ENCODE results near the gene PRKCA. TPM values are rescaled to one million over a fixed set of nuclear protein-coding genes. Genes with fewer than 3 reads are reported as not detected.
"Not testable (repeated sequence)": the region's sequence is repeated elsewhere in the genome, so short reads cannot be mapped to it uniquely, and the experiment has no call there.

Gene PRKCA
- total RNA-seq, 1 experiment from 2014 or later: 4.4 TPM

GRCh38 chr17:66322764-66323163 lies 20.4 kb downstream of the PRKCA start:
- H3K9me2 ChIP-seq (replicated peaks; ENCODE audit: insufficient read depth, low read length): no peaks in the 10 kb centered on the region
- no peak overlapping the region for H3K27ac ChIP-seq (ENCODE audit: low read length)
- H3K36me3 ChIP-seq (ENCODE audit: insufficient read depth, low read length): no peaks in the 10 kb centered on the region
- H3K9ac ChIP-seq (ENCODE audit: low read length): no peak overlapping the region
- H2AFZ ChIP-seq (ENCODE audit: low read length): no peak overlapping the region
- peaks cover 13% of the 10 kb centered on the region for H3K9me3 ChIP-seq (ENCODE audit: low read length)
- no peaks in the 10 kb centered on the region for H3K27me3 ChIP-seq (ENCODE audit: low read length)
- H4K20me1 ChIP-seq (ENCODE audit: insufficient read depth, low read depth, low read length): no peaks in the 10 kb centered on the region; the same call in 1 of the 2 replicates
- H3K4me3 ChIP-seq (ENCODE audit: low read length): no peak overlapping the region
- no peak for DNase-seq
- H3K4me1 ChIP-seq (ENCODE audit: low read length): no peaks in the 10 kb centered on the region
- no peak overlapping the region for H3K4me2 ChIP-seq (ENCODE audit: low read depth, low read length, poor library complexity, severe bottlenecking)
- no peaks in the 10 kb centered on the region for H3K79me2 ChIP-seq (ENCODE audit: low read length)

- H3K9me2 ChIP-seq (replicated peaks; ENCODE audit: insufficient read depth, low read length); DNase-seq; H3K4me1 ChIP-seq (ENCODE audit: low read length); H3K9ac ChIP-seq (ENCODE audit: low read length); H3K36me3 ChIP-seq (ENCODE audit: insufficient read depth, low read length); H3K27ac ChIP-seq (ENCODE audit: low read length); H3K4me2 ChIP-seq (ENCODE audit: low read depth, low read length, poor library complexity, severe bottlenecking); H3K27me3 ChIP-seq (ENCODE audit: low read length); H4K20me1 ChIP-seq (ENCODE audit: insufficient read depth, low read depth, low read length); H3K79me2 ChIP-seq (ENCODE audit: low read length); H3K4me3 ChIP-seq (ENCODE audit: low read length); H2AFZ ChIP-seq (ENCODE audit: low read length): not testable (repeated sequence)
- peaks cover 13% of the 10 kb centered on the region for H3K9me3 ChIP-seq (ENCODE audit: low read length)
Observed at GRCh38 chr17:66324381-66325004, 22.1 kb downstream of the PRKCA start.

- Histone ChIP-seq H2AFZ (ENCODE audit: low read length) (no peak overlapping the region), H3K9me2 (replicated peaks; ENCODE audit: insufficient read depth, low read length) (no peaks in the 10 kb centered on the region), H3K36me3 (ENCODE audit: insufficient read depth, low read length) (no peaks in the 10 kb centered on the region), H3K9ac (ENCODE audit: low read length) (no peak overlapping the region), H3K4me3 (ENCODE audit: low read length) (no peak overlapping the region), H3K4me1 (ENCODE audit: low read length) (no peaks in the 10 kb centered on the region), H3K9me3 (ENCODE audit: low read length) (peaks cover 5% of the 10 kb centered on the region; the same call in 1 of the 2 replicates), H3K4me2 (ENCODE audit: low read depth, low read length, poor library complexity, severe bottlenecking) (no peak overlapping the region), H3K27ac (ENCODE audit: low read length) (no peak overlapping the region), H4K20me1 (ENCODE audit: insufficient read depth, low read depth, low read length) (no peaks in the 10 kb centered on the region; the same call in 1 of the 2 replicates), H3K79me2 (ENCODE audit: low read length) (no peaks in the 10 kb centered on the region), H3K27me3 (ENCODE audit: low read length) (no peaks in the 10 kb centered on the region)
- DNase-seq: no peak
Observed at GRCh38 chr17:66326476-66327047, 24.1 kb downstream of the PRKCA start.

- H3K4me3 ChIP-seq (ENCODE audit: low read length): no peak overlapping the region
- H3K9me3 ChIP-seq (ENCODE audit: low read length): no peaks in the 10 kb centered on the region
- no peaks in the 10 kb centered on the region for H3K27me3 ChIP-seq (ENCODE audit: low read length)
Observed at GRCh38 chr17:66330646-66331037, 28.2 kb downstream of the PRKCA start.

GRCh38 chr17:66331038-66331816 lies 28.8 kb downstream of the PRKCA start:
- H3K4me3 ChIP-seq (ENCODE audit: low read length): no peak overlapping the region
- H3K9me3 ChIP-seq (ENCODE audit: low read length): no peaks in the 10 kb centered on the region
- no peak overlapping the region for H2AFZ ChIP-seq (ENCODE audit: low read length)
- H3K79me2 ChIP-seq (ENCODE audit: low read length): no peaks in the 10 kb centered on the region
- H3K4me1 ChIP-seq (ENCODE audit: low read length): peaks cover 4% of the 10 kb centered on the region; the same call in 1 of the 2 replicates
- no peak for DNase-seq
- no peaks in the 10 kb centered on the region for H3K9me2 ChIP-seq (replicated peaks; ENCODE audit: insufficient read depth, low read length)
- H4K20me1 ChIP-seq (ENCODE audit: insufficient read depth, low read depth, low read length): no peaks in the 10 kb centered on the region; the same call in 1 of the 2 replicates
- H3K4me2 ChIP-seq (ENCODE audit: low read depth, low read length, poor library complexity, severe bottlenecking): no peak overlapping the region
- no peak overlapping the region for H3K9ac ChIP-seq (ENCODE audit: low read length)
- H3K27ac ChIP-seq (ENCODE audit: low read length): no peak overlapping the region
- no peaks in the 10 kb centered on the region for H3K27me3 ChIP-seq (ENCODE audit: low read length)
- H3K36me3 ChIP-seq (ENCODE audit: insufficient read depth, low read length): no peaks in the 10 kb centered on the region

More at GRCh38 chr17:66330646-66331037, 28.2 kb downstream of the PRKCA start:
- Histone ChIP-seq H3K36me3 (ENCODE audit: insufficient read depth, low read length) (no peaks in the 10 kb centered on the region), H3K79me2 (ENCODE audit: low read length) (no peaks in the 10 kb centered on the region), H3K9me2 (replicated peaks; ENCODE audit: insufficient read depth, low read length) (no peaks in the 10 kb centered on the region), H3K9ac (ENCODE audit: low read length) (no peak overlapping the region), H3K4me1 (ENCODE audit: low read length) (peaks cover 4% of the 10 kb centered on the region; the same call in 1 of the 2 replicates), H2AFZ (ENCODE audit: low read length) (no peak overlapping the region), H3K4me2 (ENCODE audit: low read depth, low read length, poor library complexity, severe bottlenecking) (no peak overlapping the region), H4K20me1 (ENCODE audit: insufficient read depth, low read depth, low read length) (no peaks in the 10 kb centered on the region; the same call in 1 of the 2 replicates), H3K27ac (ENCODE audit: low read length) (no peak overlapping the region)
- DNase-seq: no peak

GRCh38 chr17:66335797-66336196 lies 33.4 kb downstream of the PRKCA start:
- Histone ChIP-seq H3K79me2 (ENCODE audit: low read length) (no peaks in the 10 kb centered on the region), H3K4me2 (ENCODE audit: low read depth, low read length, poor library complexity, severe bottlenecking) (no peak overlapping the region), H3K27me3 (ENCODE audit: low read length) (no peaks in the 10 kb centered on the region), H3K4me1 (ENCODE audit: low read length) (peaks cover 4% of the 10 kb centered on the region; the same call in 1 of the 2 replicates), H3K9me2 (replicated peaks; ENCODE audit: insufficient read depth, low read length) (no peaks in the 10 kb centered on the region), H3K9ac (ENCODE audit: low read length) (no peak overlapping the region), H3K9me3 (ENCODE audit: low read length) (no peaks in the 10 kb centered on the region), H3K4me3 (ENCODE audit: low read length) (no peak overlapping the region), H2AFZ (ENCODE audit: low read length) (no peak overlapping the region), H3K36me3 (ENCODE audit: insufficient read depth, low read length) (no peaks in the 10 kb centered on the region), H3K27ac (ENCODE audit: low read length) (no peak overlapping the region), H4K20me1 (ENCODE audit: insufficient read depth, low read depth, low read length) (no peaks in the 10 kb centered on the region)
- no peak for DNase-seq

- H3K27me3 ChIP-seq (ENCODE audit: low read length): no peaks in the 10 kb centered on the region
- H3K9me3 ChIP-seq (ENCODE audit: low read length): no peaks in the 10 kb centered on the region
- peaks cover 4% of the 10 kb centered on the region; the same call in 1 of the 2 replicates for H3K4me1 ChIP-seq (ENCODE audit: low read length)
- H3K9ac ChIP-seq (ENCODE audit: low read length): no peak overlapping the region
- H3K27ac ChIP-seq (ENCODE audit: low read length): no peak overlapping the region
- no peak overlapping the region for H2AFZ ChIP-seq (ENCODE audit: low read length)
- DNase-seq: no peak
- no peaks in the 10 kb centered on the region for H3K79me2 ChIP-seq (ENCODE audit: low read length)
- no peaks in the 10 kb centered on the region for H3K9me2 ChIP-seq (replicated peaks; ENCODE audit: insufficient read depth, low read length)
- H3K4me3 ChIP-seq (ENCODE audit: low read length): no peak overlapping the region
- no peak overlapping the region for H3K4me2 ChIP-seq (ENCODE audit: low read depth, low read length, poor library complexity, severe bottlenecking)
- no peaks in the 10 kb centered on the region for H4K20me1 ChIP-seq (ENCODE audit: insufficient read depth, low read depth, low read length)
- no peaks in the 10 kb centered on the region for H3K36me3 ChIP-seq (ENCODE audit: insufficient read depth, low read length)
Observed at GRCh38 chr17:66337268-66337667, 34.9 kb downstream of the PRKCA start.

- no peaks in the 10 kb centered on the region for H3K9me2 ChIP-seq (replicated peaks; ENCODE audit: insufficient read depth, low read length)
- H4K20me1 ChIP-seq (ENCODE audit: insufficient read depth, low read depth, low read length): no peaks in the 10 kb centered on the region
- DNase-seq: no peak
- no peak overlapping the region for H3K27ac ChIP-seq (ENCODE audit: low read length)
- H3K9me3 ChIP-seq (ENCODE audit: low read length): no peaks in the 10 kb centered on the region
- no peaks in the 10 kb centered on the region for H3K27me3 ChIP-seq (ENCODE audit: low read length)
- no peak overlapping the region for H3K9ac ChIP-seq (ENCODE audit: low read length)
- no peak overlapping the region for H2AFZ ChIP-seq (ENCODE audit: low read length)
- no peak overlapping the region for H3K4me3 ChIP-seq (ENCODE audit: low read length)
- no peaks in the 10 kb centered on the region for H3K79me2 ChIP-seq (ENCODE audit: low read length)
- peaks cover 4% of the 10 kb centered on the region; the same call in 1 of the 2 replicates for H3K4me1 ChIP-seq (ENCODE audit: low read length)
- no peaks in the 10 kb centered on the region for H3K36me3 ChIP-seq (ENCODE audit: insufficient read depth, low read length)
- no peak overlapping the region for H3K4me2 ChIP-seq (ENCODE audit: low read depth, low read length, poor library complexity, severe bottlenecking)
Observed at GRCh38 chr17:66337866-66338485, 35.6 kb downstream of the PRKCA start.

Measured in Karpas-422 (cell line).